K562 (cell line): ENCODE measurements around the gene SLC16A10. TPM values are rescaled to one million over a fixed set of nuclear protein-coding genes. Genes with fewer than 3 reads are reported as not detected.

Experiments used
- CXXC5 ChIP-seq: fragments of 250-450 bp; sonication (Bioruptor Pico); IDR thresholded peaks from 2 replicates; pipeline ENCODE4 v1.8.0; 2022; ENCODE audit warnings: inconsistent platforms, mild to moderate bottlenecking, moderate library complexity
- ERF ChIP-seq: fragments of 450-650 bp; formaldehyde crosslinking; IDR thresholded peaks from 2 replicates; pipeline ENCODE4 v1.4.0; 2020; ENCODE audit warnings: mild to moderate bottlenecking, mixed read lengths
- KAT8 ChIP-seq: fragments of 450-650 bp; IDR thresholded peaks from 2 replicates; pipeline ENCODE4 v1.6.1; 2016; ENCODE audit warnings: low read depth, mild to moderate bottlenecking
- TRIM28 ChIP-seq: fragments of 450-650 bp; IDR thresholded peaks from 2 replicates; pipeline ENCODE4 v1.6.1; 2017
- ZNF644 ChIP-seq: fragments of 200-800 bp; sonication (Bioruptor generic); IDR thresholded peaks from 2 replicates; pipeline ENCODE4 v1.6.1; 2016; ENCODE audit warnings: low read depth, missing genetic modification characterization, missing compliant biosample characterization
- ZNF780A ChIP-seq: fragments of 250-450 bp; sonication (Bioruptor Pico); IDR thresholded peaks from 2 replicates; pipeline ENCODE4 v1.5.0; 2021; ENCODE audit warnings: mild to moderate bottlenecking
- polyA plus RNA-seq, 8 experiments: library from polyadenylated mRNA; depleted of rRNA in 4 of 8; stranded (reverse) in 5 of 8; unstranded in 3 of 8; fragments of >200 nt; fragmentation: Nextera tagmentation in 2 of 8; fragmentation: Illumina TruSeq in 1 of 8; extraction: Ambion mirVana in 2 of 8; extraction: Trizol in 1 of 8; gene quantifications; 2 replicates each; pipeline versions ENCODE4 v1.2.1 to v1.2.3, GENCODE V29; 2011 to 2014; ENCODE audit warnings: inconsistent platforms in 1 of 8, missing spikeins in 1 of 8
- total RNA-seq, 7 experiments: library from RNA; depleted of rRNA in 6 of 7; stranded (reverse); fragments of >200 nt in 6 of 7; fragmentation: Illumina TruSeq in 2 of 7; extraction: Trizol in 2 of 7; gene quantifications; 2 replicates each; pipeline versions ENCODE4 v1.2.1 to v1.2.3, GENCODE V29; 2011 to 2021; ENCODE audit warnings: low replicate concordance in 1 of 7
- TF ChIP-seq, protein P1 (sequence below): fragments of 250-450 bp; sonication (Bioruptor Pico); IDR thresholded peaks from 2 replicates; pipeline ENCODE4 v1.8.0; 2022; ENCODE audit warnings: inconsistent platforms
- TF ChIP-seq, protein P2 (sequence below): sonication (generic); formaldehyde crosslinking; IDR thresholded peaks from 2 replicates; pipeline ENCODE4 v1.8.0; 2022; ENCODE audit warnings: mild to moderate bottlenecking, missing genetic modification reagents
- TF ChIP-seq, protein P3 (sequence below): fragments of 250-450 bp; sonication (Bioruptor Pico); IDR thresholded peaks from 2 replicates; pipeline ENCODE4 v1.4.0; 2020
- TF ChIP-seq, protein P4 (sequence below): fragments of 450-650 bp; IDR thresholded peaks from one replicate; pipeline ENCODE4 v1.6.1; 2018; ENCODE audit warnings: mild to moderate bottlenecking, moderate library complexity; ENCODE audit not compliant: partially characterized antibody
- TF ChIP-seq, protein P5 (sequence below): sonication (generic); formaldehyde crosslinking; IDR thresholded peaks from 2 replicates; pipeline ENCODE4 v1.8.1; 2023; ENCODE audit warnings: mild to moderate bottlenecking, missing genetic modification reagents, moderate library complexity

The SLC16A10 gene
- total and polyA plus RNA-seq, 9 of the 15 experiments (the other 6 are each of a cell fraction or from before 2014, with no cell fraction given) = 0.02 to 0.54 (median 0.24) TPM; not detected in 4

DNA sequence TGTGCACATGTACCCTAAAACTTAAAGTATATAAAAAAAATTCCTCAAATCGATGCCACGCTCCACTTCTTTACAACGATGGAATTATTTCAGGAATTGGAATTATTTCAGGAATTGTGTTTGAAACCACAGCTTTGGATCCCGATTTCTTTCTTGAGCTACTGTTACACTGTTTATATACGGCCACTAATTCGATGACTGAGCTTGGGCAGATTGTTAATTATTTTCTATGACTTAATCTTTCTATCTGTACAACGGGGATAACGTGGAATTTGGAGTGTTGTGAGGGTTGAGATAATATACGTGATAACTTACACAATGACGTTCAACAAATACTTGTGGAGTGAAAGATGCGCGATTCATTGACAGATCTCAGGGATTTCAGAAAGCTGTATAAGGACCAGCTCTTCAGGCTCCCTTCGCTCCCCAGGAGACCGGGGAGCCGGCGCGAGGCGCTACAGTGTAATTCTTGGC is 171.3 kb downstream of the SLC16A10 start (continued):
- TF ChIP-seq, protein P1, sequence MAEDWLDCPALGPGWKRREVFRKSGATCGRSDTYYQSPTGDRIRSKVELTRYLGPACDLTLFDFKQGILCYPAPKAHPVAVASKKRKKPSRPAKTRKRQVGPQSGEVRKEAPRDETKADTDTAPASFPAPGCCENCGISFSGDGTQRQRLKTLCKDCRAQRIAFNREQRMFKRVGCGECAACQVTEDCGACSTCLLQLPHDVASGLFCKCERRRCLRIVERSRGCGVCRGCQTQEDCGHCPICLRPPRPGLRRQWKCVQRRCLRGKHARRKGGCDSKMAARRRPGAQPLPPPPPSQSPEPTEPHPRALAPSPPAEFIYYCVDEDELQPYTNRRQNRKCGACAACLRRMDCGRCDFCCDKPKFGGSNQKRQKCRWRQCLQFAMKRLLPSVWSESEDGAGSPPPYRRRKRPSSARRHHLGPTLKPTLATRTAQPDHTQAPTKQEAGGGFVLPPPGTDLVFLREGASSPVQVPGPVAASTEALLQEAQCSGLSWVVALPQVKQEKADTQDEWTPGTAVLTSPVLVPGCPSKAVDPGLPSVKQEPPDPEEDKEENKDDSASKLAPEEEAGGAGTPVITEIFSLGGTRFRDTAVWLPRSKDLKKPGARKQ (CRISPR knock-in tag) = peak; percentile 92
- TF ChIP-seq ZNF644 (tag) = no peak
- TF ChIP-seq, protein P2, sequence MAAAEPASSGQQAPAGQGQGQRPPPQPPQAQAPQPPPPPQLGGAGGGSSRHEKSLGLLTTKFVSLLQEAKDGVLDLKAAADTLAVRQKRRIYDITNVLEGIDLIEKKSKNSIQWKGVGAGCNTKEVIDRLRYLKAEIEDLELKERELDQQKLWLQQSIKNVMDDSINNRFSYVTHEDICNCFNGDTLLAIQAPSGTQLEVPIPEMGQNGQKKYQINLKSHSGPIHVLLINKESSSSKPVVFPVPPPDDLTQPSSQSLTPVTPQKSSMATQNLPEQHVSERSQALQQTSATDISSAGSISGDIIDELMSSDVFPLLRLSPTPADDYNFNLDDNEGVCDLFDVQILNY (CRISPR knock-in tag) = no peak
- TF ChIP-seq, protein P3, sequence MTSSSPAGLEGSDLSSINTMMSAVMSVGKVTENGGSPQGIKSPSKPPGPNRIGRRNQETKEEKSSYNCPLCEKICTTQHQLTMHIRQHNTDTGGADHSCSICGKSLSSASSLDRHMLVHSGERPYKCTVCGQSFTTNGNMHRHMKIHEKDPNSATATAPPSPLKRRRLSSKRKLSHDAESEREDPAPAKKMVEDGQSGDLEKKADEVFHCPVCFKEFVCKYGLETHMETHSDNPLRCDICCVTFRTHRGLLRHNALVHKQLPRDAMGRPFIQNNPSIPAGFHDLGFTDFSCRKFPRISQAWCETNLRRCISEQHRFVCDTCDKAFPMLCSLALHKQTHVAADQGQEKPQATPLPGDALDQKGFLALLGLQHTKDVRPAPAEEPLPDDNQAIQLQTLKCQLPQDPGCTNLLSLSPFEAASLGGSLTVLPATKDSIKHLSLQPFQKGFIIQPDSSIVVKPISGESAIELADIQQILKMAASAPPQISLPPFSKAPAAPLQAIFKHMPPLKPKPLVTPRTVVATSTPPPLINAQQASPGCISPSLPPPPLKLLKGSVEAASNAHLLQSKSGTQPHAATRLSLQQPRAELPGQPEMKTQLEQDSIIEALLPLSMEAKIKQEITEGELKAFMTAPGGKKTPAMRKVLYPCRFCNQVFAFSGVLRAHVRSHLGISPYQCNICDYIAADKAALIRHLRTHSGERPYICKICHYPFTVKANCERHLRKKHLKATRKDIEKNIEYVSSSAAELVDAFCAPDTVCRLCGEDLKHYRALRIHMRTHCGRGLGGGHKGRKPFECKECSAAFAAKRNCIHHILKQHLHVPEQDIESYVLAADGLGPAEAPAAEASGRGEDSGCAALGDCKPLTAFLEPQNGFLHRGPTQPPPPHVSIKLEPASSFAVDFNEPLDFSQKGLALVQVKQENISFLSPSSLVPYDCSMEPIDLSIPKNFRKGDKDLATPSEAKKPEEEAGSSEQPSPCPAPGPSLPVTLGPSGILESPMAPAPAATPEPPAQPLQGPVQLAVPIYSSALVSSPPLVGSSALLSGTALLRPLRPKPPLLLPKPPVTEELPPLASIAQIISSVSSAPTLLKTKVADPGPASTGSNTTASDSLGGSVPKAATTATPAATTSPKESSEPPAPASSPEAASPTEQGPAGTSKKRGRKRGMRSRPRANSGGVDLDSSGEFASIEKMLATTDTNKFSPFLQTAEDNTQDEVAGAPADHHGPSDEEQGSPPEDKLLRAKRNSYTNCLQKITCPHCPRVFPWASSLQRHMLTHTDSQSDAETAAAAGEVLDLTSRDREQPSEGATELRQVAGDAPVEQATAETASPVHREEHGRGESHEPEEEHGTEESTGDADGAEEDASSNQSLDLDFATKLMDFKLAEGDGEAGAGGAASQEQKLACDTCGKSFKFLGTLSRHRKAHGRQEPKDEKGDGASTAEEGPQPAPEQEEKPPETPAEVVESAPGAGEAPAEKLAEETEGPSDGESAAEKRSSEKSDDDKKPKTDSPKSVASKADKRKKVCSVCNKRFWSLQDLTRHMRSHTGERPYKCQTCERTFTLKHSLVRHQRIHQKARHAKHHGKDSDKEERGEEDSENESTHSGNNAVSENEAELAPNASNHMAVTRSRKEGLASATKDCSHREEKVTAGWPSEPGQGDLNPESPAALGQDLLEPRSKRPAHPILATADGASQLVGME (CRISPR knock-in tag) = no peak
- no peak for TF ChIP-seq CXXC5 (CRISPR knock-in tag)
- TF ChIP-seq TRIM28 = no peak
- TF ChIP-seq KAT8 = no peak
- TF ChIP-seq, protein P4, sequence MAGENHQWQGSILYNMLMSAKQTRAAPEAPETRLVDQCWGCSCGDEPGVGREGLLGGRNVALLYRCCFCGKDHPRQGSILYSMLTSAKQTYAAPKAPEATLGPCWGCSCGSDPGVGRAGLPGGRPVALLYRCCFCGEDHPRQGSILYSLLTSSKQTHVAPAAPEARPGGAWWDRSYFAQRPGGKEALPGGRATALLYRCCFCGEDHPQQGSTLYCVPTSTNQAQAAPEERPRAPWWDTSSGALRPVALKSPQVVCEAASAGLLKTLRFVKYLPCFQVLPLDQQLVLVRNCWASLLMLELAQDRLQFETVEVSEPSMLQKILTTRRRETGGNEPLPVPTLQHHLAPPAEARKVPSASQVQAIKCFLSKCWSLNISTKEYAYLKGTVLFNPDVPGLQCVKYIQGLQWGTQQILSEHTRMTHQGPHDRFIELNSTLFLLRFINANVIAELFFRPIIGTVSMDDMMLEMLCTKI = no peak
- TF ChIP-seq, protein P5, sequence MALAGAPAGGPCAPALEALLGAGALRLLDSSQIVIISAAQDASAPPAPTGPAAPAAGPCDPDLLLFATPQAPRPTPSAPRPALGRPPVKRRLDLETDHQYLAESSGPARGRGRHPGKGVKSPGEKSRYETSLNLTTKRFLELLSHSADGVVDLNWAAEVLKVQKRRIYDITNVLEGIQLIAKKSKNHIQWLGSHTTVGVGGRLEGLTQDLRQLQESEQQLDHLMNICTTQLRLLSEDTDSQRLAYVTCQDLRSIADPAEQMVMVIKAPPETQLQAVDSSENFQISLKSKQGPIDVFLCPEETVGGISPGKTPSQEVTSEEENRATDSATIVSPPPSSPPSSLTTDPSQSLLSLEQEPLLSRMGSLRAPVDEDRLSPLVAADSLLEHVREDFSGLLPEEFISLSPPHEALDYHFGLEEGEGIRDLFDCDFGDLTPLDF (CRISPR knock-in tag) = no peak
- no peak for TF ChIP-seq ZNF780A (CRISPR knock-in tag)
- no peak; the same call in 1 of the 2 replicates for TF ChIP-seq ERF (CRISPR knock-in tag)
